H1 (cell line): ENCODE data around the gene SMC3.

Experiments
- ATF2 ChIP-seq: IDR thresholded peaks from 2 replicates; pipeline ENCODE4 v1.6.1; 2012; ENCODE audit warnings: low read length, inconsistent platforms
- RAD21 ChIP-seq, 2 experiments: IDR thresholded peaks in 1 of 2; conservative IDR thresholded peaks in 1 of 2; 2 replicates each; pipeline ENCODE4 v1.6.1; 2011; ENCODE audit warnings: low read depth in 2 of 2, low read length in 2 of 2, improper control_type of control experiment in 1 of 2, inconsistent platforms in 1 of 2, mild to moderate bottlenecking in 1 of 2, moderate library complexity in 1 of 2
- SP1 ChIP-seq: IDR thresholded peaks from 2 replicates; pipeline ENCODE4 v1.6.1; 2011; ENCODE audit warnings: low read depth, low read length
- SUZ12 ChIP-seq: fragments of 200-600 bp; sonication (generic); IDR thresholded peaks from 2 replicates; pipeline ENCODE4 v1.6.1; 2012; ENCODE audit warnings: mild to moderate bottlenecking, inconsistent platforms, low read length, moderate library complexity, mixed read lengths

GRCh38 chr10:110591760-110592159 lies 24.3 kb downstream of the SMC3 start:
- TF ChIP-seq SP1, result no peak
- TF ChIP-seq RAD21 (IDR thresholded peaks at IDR 0.05 in 1 of 2, conservative IDR thresholded peaks at IDR 0.05 in 1 of 2; ENCODE audit: low read depth in 2 of 2, low read length in 2 of 2), result no peak
- no peak for TF ChIP-seq SUZ12
- no peak for TF ChIP-seq ATF2
